GM12878 (cell line): ENCODE measurements around the gene DENND1B. TPM values are rescaled to one million over a fixed set of nuclear protein-coding genes. Genes with fewer than 3 reads are reported as not detected.

Experiments
- ATAC-seq: fragments of 200-7000 bp; cut with Tn5 transposase; 3 replicates; pipeline ENCODE4 v1.9.1; 2020; ENCODE audit warnings: mild to moderate bottlenecking, moderate library complexity
- BruUV-seq: library from RNA; stranded (reverse); fragments of 400-500 nt; replicated peaks from 2 replicates; lab custom pipeline; 2021; lab: Mats Ljungman, UMichigan
- CTCF ChIA-PET: fragments of 300-600 bp; sonication (Branson Sonifier 250); formaldehyde crosslinking; extraction: SDS; loops from one replicate; lab custom pipeline; 2021; ENCODE audit warnings: inconsistent platforms; lab: Yijun Ruan, JAX
- POLR2A ChIA-PET: fragments of 350-600 bp; formaldehyde crosslinking; extraction: SDS; loops from one replicate; lab custom pipeline; 2021; ENCODE audit warnings: inconsistent platforms; lab: Charles Lee
- RAD21 ChIA-PET: fragments of 300-600 bp; sonication (Branson Sonifier 250); formaldehyde crosslinking; loops from one replicate; lab custom pipeline; 2023; ENCODE audit warnings: antibody characterized with exemption; ENCODE audit not compliant: unreplicated experiment; lab: Charles Lee
- SMC1A ChIA-PET: fragments of 300-600 bp; sonication (Branson Sonifier 250); formaldehyde crosslinking; loops from one replicate; lab custom pipeline; 2023; ENCODE audit not compliant: unreplicated experiment, uncharacterized antibody; lab: Charles Lee
- DNase-seq: peaks from one replicate; pipeline ENCODE4 v3.0.0-alpha.2; 2011; ENCODE audit warnings: low read depth, low spot score
- FAIRE-seq: peaks from 3 replicates; lab custom pipeline; 2011; peaks lifted over from hg19 to GRCh38; lab: Jason Lieb, UNC
- H2AFZ ChIP-seq: 2 replicates; pipeline ENCODE4 v1.6.0; 2011; ENCODE audit warnings: low read depth, low read length, control low read depth; ENCODE audit not compliant: control insufficient read depth
- H3K27ac ChIP-seq: 2 replicates; pipeline ENCODE4 v1.5.1; 2011; ENCODE audit warnings: control low read depth; ENCODE audit not compliant: control insufficient read depth, insufficient read depth
- H3K27me3 ChIP-seq, 2 experiments: replicated peaks in 1 of 2; 2 replicates each; pipeline versions ENCODE4 v1.6.0 to v1.6.1; 2011; ENCODE audit warnings: low read length in 1 of 2; ENCODE audit not compliant: control insufficient read depth in 2 of 2, insufficient read depth in 2 of 2
- H3K36me3 ChIP-seq, 2 experiments: 2 replicates each; pipeline ENCODE4 v1.5.1; 2011; ENCODE audit warnings: low read length in 1 of 2; ENCODE audit not compliant: control insufficient read depth in 2 of 2, insufficient read depth in 2 of 2
- H3K4me1 ChIP-seq: 2 replicates; pipeline ENCODE4 v1.6.1; 2011; ENCODE audit warnings: mild to moderate bottlenecking, low read length, moderate library complexity, mixed read lengths; ENCODE audit not compliant: control insufficient read depth, insufficient read depth
- H3K4me2 ChIP-seq: 2 replicates; pipeline ENCODE4 v1.6.0; 2011; ENCODE audit warnings: control low read depth; ENCODE audit not compliant: control insufficient read depth, insufficient read depth
- H3K4me3 ChIP-seq: fragments of 200-600 bp; sonication (generic); 2 replicates; pipeline ENCODE4 v1.5.1; 2016
- H3K79me2 ChIP-seq: 2 replicates; pipeline ENCODE4 v1.6.0; 2011; ENCODE audit warnings: low read length; ENCODE audit not compliant: control insufficient read depth, insufficient read depth
- H3K9ac ChIP-seq: 2 replicates; pipeline ENCODE4 v1.8.0; 2011; ENCODE audit warnings: low read length, control low read depth, mixed read lengths; ENCODE audit not compliant: control insufficient read depth, insufficient read depth
- H3K9me3 ChIP-seq: replicated peaks from 3 replicates; pipeline ENCODE4 v1.5.1; 2011; ENCODE audit warnings: mild to moderate bottlenecking, low read length; ENCODE audit not compliant: control insufficient read depth, insufficient read depth
- H4K20me1 ChIP-seq: 2 replicates; pipeline ENCODE4 v1.6.0; 2011; ENCODE audit not compliant: control insufficient read depth, insufficient read depth
- CREB1 ChIP-seq: IDR thresholded peaks from 2 replicates; pipeline ENCODE4 v1.6.1; 2012; ENCODE audit warnings: low read depth, mild to moderate bottlenecking, inconsistent platforms
- EZH2 ChIP-seq: IDR thresholded peaks from 2 replicates; pipeline ENCODE4 v1.6.1; 2012; ENCODE audit warnings: low read depth, mild to moderate bottlenecking, control low read depth, inconsistent platforms, low read length, borderline replicate concordance; ENCODE audit not compliant: control insufficient read depth
- FOXK2 ChIP-seq: fragments of 450-650 bp; IDR thresholded peaks from 2 replicates; pipeline ENCODE4 v1.6.1; 2017; ENCODE audit warnings: mild to moderate bottlenecking, moderate library complexity
- IRF3 ChIP-seq: fragments of 450-650 bp; IDR thresholded peaks from 2 replicates; pipeline ENCODE4 v1.6.1; 2014; ENCODE audit warnings: mild to moderate bottlenecking
- NFIC ChIP-seq: IDR thresholded peaks from 2 replicates; pipeline ENCODE4 v1.6.1; 2012; ENCODE audit warnings: low read depth, mild to moderate bottlenecking, inconsistent platforms, low read length, moderate library complexity
- RELB ChIP-seq: fragments of 450-650 bp; IDR thresholded peaks from 2 replicates; pipeline ENCODE4 v1.6.1; 2017; ENCODE audit warnings: low read depth, mild to moderate bottlenecking, moderate library complexity
- TCF7 ChIP-seq: IDR thresholded peaks from 2 replicates; pipeline ENCODE4 v1.6.1; 2014; ENCODE audit warnings: antibody characterized with exemption, borderline replicate concordance
- ZBED1 ChIP-seq: IDR thresholded peaks from 2 replicates; pipeline ENCODE4 v1.6.1; 2016; ENCODE audit warnings: borderline replicate concordance
- WGBS: methylation state at CpG from one replicate; pipeline ENCODE4 v1.1.6; 2016; ENCODE audit warnings: low lambda C conversion rate; ENCODE audit not compliant: insufficient replicate concordance, insufficient coverage; ENCODE audit errors: missing lambda C conversion rate; 5-methylcytosine and 5-hydroxymethylcytosine counted together
- in situ Hi-C: fragments of 300-500 bp; cut with MboI; formaldehyde crosslinking; loops from 9 replicates; pipeline ENCODE4 v1.14.3; 2018; ENCODE audit warnings: mixed read lengths
- intact Hi-C: fragments of 100-400 bp; cut with micrococcal nuclease; formaldehyde crosslinking; loops from one replicate; pipeline ENCODE4 v1.14.2; 2022; ENCODE audit not compliant: unreplicated experiment
- polyA plus RNA-seq, 11 experiments: library from polyadenylated mRNA; depleted of rRNA in 4 of 11; unstranded in 6 of 11; stranded (reverse) in 5 of 11; fragments of >200 nt; fragmentation: Nextera tagmentation in 4 of 11; fragmentation: Illumina TruSeq in 1 of 11; extraction: Ambion mirVana in 4 of 11; extraction: Trizol in 1 of 11; gene quantifications; 1 replicate in 1 of 11; 2 replicates in 10 of 11; pipeline versions ENCODE4 v1.2.1 to v1.2.3, GENCODE V29; 2011 to 2016; ENCODE audit warnings: inconsistent platforms in 2 of 11, missing spikeins in 2 of 11, low read depth in 1 of 11
- total RNA-seq, 4 experiments: library from RNA; depleted of rRNA in 3 of 4; stranded (reverse); fragments of >200 nt in 3 of 4; fragmentation: Illumina TruSeq in 1 of 4; extraction: Trizol in 1 of 4; gene quantifications; 2 replicates each; pipeline versions ENCODE4 v1.2.1 to v1.2.3, GENCODE V29; 2013 to 2021
- TF ChIP-seq, protein P1 (sequence below): fragments of 450-650 bp; IDR thresholded peaks from 2 replicates; pipeline ENCODE4 v1.6.1; 2017; ENCODE audit warnings: mild to moderate bottlenecking, moderate library complexity
- TF ChIP-seq, protein P2 (sequence below): fragments of 450-650 bp; IDR thresholded peaks from 2 replicates; pipeline ENCODE4 v1.6.1; 2017; ENCODE audit warnings: antibody characterized with exemption, mild to moderate bottlenecking, moderate library complexity
- TF ChIP-seq, protein P3 (sequence below): IDR thresholded peaks from 2 replicates; pipeline ENCODE4 v1.6.1; 2012; ENCODE audit warnings: low read length, inconsistent platforms

Gene DENND1B
- total and polyA plus RNA-seq, 10 of the 15 experiments (the other 5 are each of a cell fraction or from before 2014, with no cell fraction given): 1.7 to 10.7 (median 8.0) TPM

GRCh38 chr1:197706601-197707000, 68.7 kb downstream of the DENND1B start (continued):
- TF ChIP-seq, protein P1, sequence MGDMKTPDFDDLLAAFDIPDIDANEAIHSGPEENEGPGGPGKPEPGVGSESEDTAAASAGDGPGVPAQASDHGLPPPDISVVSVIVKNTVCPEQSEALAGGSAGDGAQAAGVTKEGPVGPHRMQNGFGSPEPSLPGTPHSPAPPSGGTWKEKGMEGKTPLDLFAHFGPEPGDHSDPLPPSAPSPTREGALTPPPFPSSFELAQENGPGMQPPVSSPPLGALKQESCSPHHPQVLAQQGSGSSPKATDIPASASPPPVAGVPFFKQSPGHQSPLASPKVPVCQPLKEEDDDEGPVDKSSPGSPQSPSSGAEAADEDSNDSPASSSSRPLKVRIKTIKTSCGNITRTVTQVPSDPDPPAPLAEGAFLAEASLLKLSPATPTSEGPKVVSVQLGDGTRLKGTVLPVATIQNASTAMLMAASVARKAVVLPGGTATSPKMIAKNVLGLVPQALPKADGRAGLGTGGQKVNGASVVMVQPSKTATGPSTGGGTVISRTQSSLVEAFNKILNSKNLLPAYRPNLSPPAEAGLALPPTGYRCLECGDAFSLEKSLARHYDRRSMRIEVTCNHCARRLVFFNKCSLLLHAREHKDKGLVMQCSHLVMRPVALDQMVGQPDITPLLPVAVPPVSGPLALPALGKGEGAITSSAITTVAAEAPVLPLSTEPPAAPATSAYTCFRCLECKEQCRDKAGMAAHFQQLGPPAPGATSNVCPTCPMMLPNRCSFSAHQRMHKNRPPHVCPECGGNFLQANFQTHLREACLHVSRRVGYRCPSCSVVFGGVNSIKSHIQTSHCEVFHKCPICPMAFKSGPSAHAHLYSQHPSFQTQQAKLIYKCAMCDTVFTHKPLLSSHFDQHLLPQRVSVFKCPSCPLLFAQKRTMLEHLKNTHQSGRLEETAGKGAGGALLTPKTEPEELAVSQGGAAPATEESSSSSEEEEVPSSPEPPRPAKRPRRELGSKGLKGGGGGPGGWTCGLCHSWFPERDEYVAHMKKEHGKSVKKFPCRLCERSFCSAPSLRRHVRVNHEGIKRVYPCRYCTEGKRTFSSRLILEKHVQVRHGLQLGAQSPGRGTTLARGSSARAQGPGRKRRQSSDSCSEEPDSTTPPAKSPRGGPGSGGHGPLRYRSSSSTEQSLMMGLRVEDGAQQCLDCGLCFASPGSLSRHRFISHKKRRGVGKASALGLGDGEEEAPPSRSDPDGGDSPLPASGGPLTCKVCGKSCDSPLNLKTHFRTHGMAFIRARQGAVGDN: no peak
- no peak for TF ChIP-seq FOXK2
- TF ChIP-seq EZH2: no peak
- TF ChIP-seq TCF7: no peak
- TF ChIP-seq NFIC: no peak

GRCh38 chr1:197705941-197706340, 69.3 kb downstream of the DENND1B start:
- Histone ChIP-seq H2AFZ (no peak overlapping the region), H3K9me3 (no peaks in the 10 kb centered on the region; the same call in 2 of the 3 replicates), H3K27ac (no peak overlapping the region), H3K27me3 (no peaks in the 10 kb centered on the region), H3K4me3 (no peak overlapping the region), H3K79me2 (no peaks in the 10 kb centered on the region), H4K20me1 (no peaks in the 10 kb centered on the region), H3K4me2 (no peak overlapping the region), H3K9ac (no peak overlapping the region), H3K4me1 (no peaks in the 10 kb centered on the region), H3K36me3 (no peaks in the 10 kb centered on the region)
- DNase-seq (no peak), ATAC-seq (no peak), FAIRE-seq (no peak)
- ChIA-PET SMC1A (interaction anchor here (1.1 to 2.1 kb wide), 3 partner anchors 11 to 173 kb away, joined by 3 to 11 read pairs (median 7); no protein-coding TSS in a partner anchor), RAD21 (no interaction called here), CTCF (interaction anchor here (0.7 to 3.1 kb wide), 3 partner anchors 13 to 201 kb away, joined by 3 to 10 read pairs (median 4); no protein-coding TSS in a partner anchor), POLR2A (no interaction called here)
- intact Hi-C loops (no loop called here), in situ Hi-C loops (no loop called here)
- TF ChIP-seq RELB (no peak), CREB1 (no peak), EZH2 (no peak), ZBED1 (no peak), IRF3 (no peak)
- TF ChIP-seq, protein P2, sequence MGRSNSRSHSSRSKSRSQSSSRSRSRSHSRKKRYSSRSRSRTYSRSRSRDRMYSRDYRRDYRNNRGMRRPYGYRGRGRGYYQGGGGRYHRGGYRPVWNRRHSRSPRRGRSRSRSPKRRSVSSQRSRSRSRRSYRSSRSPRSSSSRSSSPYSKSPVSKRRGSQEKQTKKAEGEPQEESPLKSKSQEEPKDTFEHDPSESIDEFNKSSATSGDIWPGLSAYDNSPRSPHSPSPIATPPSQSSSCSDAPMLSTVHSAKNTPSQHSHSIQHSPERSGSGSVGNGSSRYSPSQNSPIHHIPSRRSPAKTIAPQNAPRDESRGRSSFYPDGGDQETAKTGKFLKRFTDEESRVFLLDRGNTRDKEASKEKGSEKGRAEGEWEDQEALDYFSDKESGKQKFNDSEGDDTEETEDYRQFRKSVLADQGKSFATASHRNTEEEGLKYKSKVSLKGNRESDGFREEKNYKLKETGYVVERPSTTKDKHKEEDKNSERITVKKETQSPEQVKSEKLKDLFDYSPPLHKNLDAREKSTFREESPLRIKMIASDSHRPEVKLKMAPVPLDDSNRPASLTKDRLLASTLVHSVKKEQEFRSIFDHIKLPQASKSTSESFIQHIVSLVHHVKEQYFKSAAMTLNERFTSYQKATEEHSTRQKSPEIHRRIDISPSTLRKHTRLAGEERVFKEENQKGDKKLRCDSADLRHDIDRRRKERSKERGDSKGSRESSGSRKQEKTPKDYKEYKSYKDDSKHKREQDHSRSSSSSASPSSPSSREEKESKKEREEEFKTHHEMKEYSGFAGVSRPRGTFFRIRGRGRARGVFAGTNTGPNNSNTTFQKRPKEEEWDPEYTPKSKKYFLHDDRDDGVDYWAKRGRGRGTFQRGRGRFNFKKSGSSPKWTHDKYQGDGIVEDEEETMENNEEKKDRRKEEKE: no peak
- TF ChIP-seq, protein P3, sequence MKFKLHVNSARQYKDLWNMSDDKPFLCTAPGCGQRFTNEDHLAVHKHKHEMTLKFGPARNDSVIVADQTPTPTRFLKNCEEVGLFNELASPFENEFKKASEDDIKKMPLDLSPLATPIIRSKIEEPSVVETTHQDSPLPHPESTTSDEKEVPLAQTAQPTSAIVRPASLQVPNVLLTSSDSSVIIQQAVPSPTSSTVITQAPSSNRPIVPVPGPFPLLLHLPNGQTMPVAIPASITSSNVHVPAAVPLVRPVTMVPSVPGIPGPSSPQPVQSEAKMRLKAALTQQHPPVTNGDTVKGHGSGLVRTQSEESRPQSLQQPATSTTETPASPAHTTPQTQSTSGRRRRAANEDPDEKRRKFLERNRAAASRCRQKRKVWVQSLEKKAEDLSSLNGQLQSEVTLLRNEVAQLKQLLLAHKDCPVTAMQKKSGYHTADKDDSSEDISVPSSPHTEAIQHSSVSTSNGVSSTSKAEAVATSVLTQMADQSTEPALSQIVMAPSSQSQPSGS: no peak
- no TSS peak for BruUV-seq
- 67% methylated on average over 3 of the region's 3 CpGs for WGBS
